ENCODE results near the gene SF3B1. TPM values are rescaled to one million over a fixed set of nuclear protein-coding genes. Genes with fewer than 3 reads are reported as not detected.

SF3B1 gene
- total and polyA plus RNA-seq, 2 of the 13 experiments (the other 11 are each of a cell fraction or from before 2014, with no cell fraction given): 387 to 750 TPM

GRCh38 chr2:197434541-197435513, at the start of gene SF3B1 (continued):
- TF ChIP-seq LRRFIP1 (CRISPR knock-in tag; conservative IDR thresholded peaks at IDR 0.05) (0 out of 2 replicates have a peak, but pooled peaks have one; percentile 41), PHB2 (IDR thresholded peaks at IDR 0.05; ENCODE audit: partially characterized antibody) (no peak), ZNF276 (CRISPR knock-in tag; IDR thresholded peaks at IDR 0.05; ENCODE audit: low read depth) (peak; percentile 62; the same call in 1 of the 2 replicates), ZGPAT (CRISPR knock-in tag; IDR thresholded peaks at IDR 0.05) (peak; percentile 92), ZBTB2 (CRISPR knock-in tag; IDR thresholded peaks at IDR 0.05; ENCODE audit: low read depth) (0 out of 2 replicates have a peak, but pooled peaks have one; percentile 50), NFKB2 (CRISPR knock-in tag; IDR thresholded peaks at IDR 0.05; ENCODE audit: borderline replicate concordance) (peak; percentile 17; the same call in 1 of the 2 replicates), ZSCAN25 (CRISPR knock-in tag; IDR thresholded peaks at IDR 0.05) (no peak; the same call in 1 of the 2 replicates), ZNF800 (CRISPR knock-in tag; IDR thresholded peaks at IDR 0.05) (peak; percentile 21; the same call in 1 of the 2 replicates), ZNF691 (CRISPR knock-in tag; IDR thresholded peaks at IDR 0.05; ENCODE audit: borderline replicate concordance, low read depth) (0 out of 2 replicates have a peak, but pooled peaks have one; percentile 10), GATAD2A (CRISPR knock-in tag; IDR thresholded peaks at IDR 0.05) (peak; percentile 65), ZNF572 (CRISPR knock-in tag; IDR thresholded peaks at IDR 0.05) (peak; percentile 95; the same call in 1 of the 2 replicates), SMAD1 (CRISPR knock-in tag; IDR thresholded peaks at IDR 0.05; ENCODE audit: borderline replicate concordance, low read depth) (no peak), ZNF362 (CRISPR knock-in tag; IDR thresholded peaks at IDR 0.05; ENCODE audit: borderline replicate concordance) (peak; percentile 71)
